Aorta (tissue), 5 donors: ENCODE measurements around the gene ZCCHC18. TPM values are rescaled to one million over a fixed set of nuclear protein-coding genes. Genes with fewer than 3 reads are reported as not detected.

Source experiments
- ATAC-seq: fragments of 200-7000 bp; cut with Tn5 transposase; one replicate; pipeline ENCODE4 v1.9.1; 2022; ENCODE audit warnings: moderate library complexity; ENCODE audit not compliant: low FRiP score
- DNase-seq, 2 donors: peaks; one replicate each; pipeline ENCODE4 v3.0.0-alpha.2; 2020
- H3K27ac ChIP-seq, 2 donors: one replicate each; pipeline ENCODE4 v1.5.1; 2013; ENCODE audit warnings: low read length in 2 of 2, mild to moderate bottlenecking in 2 of 2, moderate library complexity in 2 of 2, control low read depth in 1 of 2, inconsistent platforms in 1 of 2, low read depth in 1 of 2
- H3K27me3 ChIP-seq, 2 donors: one replicate each; pipeline ENCODE4 v1.6.1; 2013; ENCODE audit warnings: control low read depth in 1 of 2, low read length in 1 of 2, mild to moderate bottlenecking in 1 of 2, moderate library complexity in 1 of 2; ENCODE audit not compliant: insufficient read depth in 2 of 2, control insufficient read depth in 1 of 2
- H3K36me3 ChIP-seq, 2 donors: one replicate each; pipeline ENCODE4 v1.6.1; 2013; ENCODE audit warnings: control low read depth in 1 of 2, low read length in 1 of 2, mild to moderate bottlenecking in 1 of 2; ENCODE audit not compliant: insufficient read depth in 2 of 2, control insufficient read depth in 1 of 2
- H3K4me1 ChIP-seq, 2 donors: one replicate each; pipeline ENCODE4 v1.6.1; 2013; ENCODE audit warnings: low read length in 2 of 2, control low read depth in 1 of 2, mild to moderate bottlenecking in 1 of 2, moderate library complexity in 1 of 2; ENCODE audit not compliant: insufficient read depth in 2 of 2, control insufficient read depth in 1 of 2
- H3K4me3 ChIP-seq, 2 donors: one replicate each; pipeline ENCODE4 v1.5.1; 2013; ENCODE audit warnings: low read length in 2 of 2, control low read depth in 1 of 2, mild to moderate bottlenecking in 1 of 2
- H3K9me3 ChIP-seq: one replicate; pipeline ENCODE4 v1.6.1; 2013; ENCODE audit warnings: mild to moderate bottlenecking, low read length; ENCODE audit not compliant: control insufficient read depth
- WGBS, 2 donors: extraction: QIAGEN DNeasy Blood & Tissue Kit; methylation state at CpG; one replicate each; pipeline ENCODE4 v1.1.7; 2013; 5-methylcytosine and 5-hydroxymethylcytosine counted together
- intact Hi-C, 2 donors: fragments of 100-400 bp; cut with DNase I; formaldehyde crosslinking; loops; one replicate each; pipeline versions ENCODE4 v1.14.2 to v1.15.0; 2022
- polyA plus RNA-seq, 2 donors: library from polyadenylated mRNA; stranded (reverse); fragments of 200-250 nt; gene quantifications; one replicate each; pipeline ENCODE4 v1.2.3, GENCODE V29; 2013
- total RNA-seq, 2 donors: library from RNA; stranded (reverse); fragmentation: NEBNext Ultra II Directional; extraction: Animal tissue kit (Norgen Biotek cat#: 25700); gene quantifications; one replicate each; pipeline ENCODE4 v1.2.1, GENCODE V29; 2021
- donor health status: healthy with polysubstance abuse.
- donor health status: Bipolar disorder and iron deficiency.
- donor health status: DM: no; HTN: no; CAD: no.
- donor health status: DM: no; HTN: no; CAD: no.
- donor health status: DM: yes; HTN: yes; CAD: no.

The ZCCHC18 gene
- total and polyA plus RNA-seq, 4 donors: 1.6 to 3.5 (median 2.1) TPM

- intact Hi-C loops: no loop called here
- 81 to 96% methylated on average over 8 of the region's 8 CpGs for WGBS, 2 donors
These were observed 28.9 kb downstream of the ZCCHC18 start for GRCh38 chrX:104141087-104141760.

GRCh38 chrX:104151037-104151436 is 38.7 kb downstream of the ZCCHC18 start:
- intact Hi-C loops: no loop called here
- ATAC-seq: no peak

More at GRCh38 chrX:104141087-104141760, 28.9 kb downstream of the ZCCHC18 start:
- ATAC-seq: no peak
- DNase-seq: no peak
- no peak overlapping the region for H3K27ac ChIP-seq
- H3K4me1 ChIP-seq: no peaks in the 10 kb centered on the region
- H3K36me3 ChIP-seq: no peaks in the 10 kb centered on the region
- no peak overlapping the region for H3K4me3 ChIP-seq
- no peaks in the 10 kb centered on the region for H3K27me3 ChIP-seq
- no peaks in the 10 kb centered on the region for H3K9me3 ChIP-seq

GRCh38 chrX:104156630-104157529 is 44.6 kb downstream of the ZCCHC18 start, which contains the start of gene SLC25A53:
Gene SLC25A53 (minus strand): TSS chrX:104157009. CDS start chrX:104105257, 51,752 bp downstream.
- ATAC-seq (peak; percentile 94), DNase-seq (peak; percentile 86 to 90)
- H3K4me1 ChIP-seq: no peaks in the 10 kb centered on the region
- WGBS, 2 donors: 0 to 34% methylated on average over 44 of the region's 44 CpGs
- H3K9me3 ChIP-seq: no peaks in the 10 kb centered on the region
- intact Hi-C loops: no loop called here
- peak within 1 kb of the TSS; percentile 24 to 76 for H3K27ac ChIP-seq
- no peaks in the 10 kb centered on the region for H3K27me3 ChIP-seq
- H3K4me3 ChIP-seq: peak within 1 kb of the TSS; percentile 60 to 72
- H3K36me3 ChIP-seq: no peaks in the 10 kb centered on the region

More at GRCh38 chrX:104151037-104151436, 38.7 kb downstream of the ZCCHC18 start:
- no peaks in the 10 kb centered on the region for H3K36me3 ChIP-seq
- H3K4me3 ChIP-seq: no peak overlapping the region
- H3K27me3 ChIP-seq: no peaks in the 10 kb centered on the region
- H3K4me1 ChIP-seq: no peaks in the 10 kb centered on the region
- no peak overlapping the region for H3K27ac ChIP-seq
- no peaks in the 10 kb centered on the region for H3K9me3 ChIP-seq
- WGBS, 2 donors: 25 to 30% methylated on average over 1 of the region's 1 CpG
- no peak for DNase-seq

Other genes with a start within 250 kb of the ZCCHC18 start
- gene TMSB15B, start 149.9 kb upstream of the ZCCHC18 start, total RNA-seq: 1 to 10 TPM; 7.6 to 8.4 TPM
- 10 to 100 TPM; 22.7 to 31.9 TPM for gene TMSB15B, start 149.9 kb upstream of the ZCCHC18 start, polyA plus RNA-seq
- gene H2BW1, start 98.8 kb upstream of the ZCCHC18 start, total RNA-seq: not detected
- gene H2BW1, start 98.8 kb upstream of the ZCCHC18 start, polyA plus RNA-seq: not detected
- not detected for gene H2BW2, start 72.6 kb upstream of the ZCCHC18 start, total RNA-seq
- not detected for gene H2BW2, start 72.6 kb upstream of the ZCCHC18 start, polyA plus RNA-seq
- gene TMSB15C, start 36.3 kb upstream of the ZCCHC18 start, total RNA-seq: 1 to 10 TPM; 5.1 to 5.4 TPM
- 1 to 10 TPM; 1.3 to 3.5 TPM for gene TMSB15C, start 36.3 kb upstream of the ZCCHC18 start, polyA plus RNA-seq
- gene SLC25A53, start 44.5 kb downstream of the ZCCHC18 start, total RNA-seq: 10 to 100 TPM in 1 of 2 donors, 1 to 10 TPM in 1; 8.2 to 15.9 TPM
- 10 to 100 TPM in 1 of 2 donors, 1 to 10 TPM in 1; 6.5 to 12.4 TPM for gene SLC25A53, start 44.5 kb downstream of the ZCCHC18 start, polyA plus RNA-seq
- gene FAM199X, start 53.9 kb downstream of the ZCCHC18 start, total RNA-seq: 10 to 100 TPM; 18.4 to 19.2 TPM
- 10 to 100 TPM in 1 of 2 donors, 1 to 10 TPM in 1; 9.3 to 10.0 TPM for gene FAM199X, start 53.9 kb downstream of the ZCCHC18 start, polyA plus RNA-seq
- gene ESX1, start 142.4 kb downstream of the ZCCHC18 start, total RNA-seq: not detected
- gene ESX1, start 142.4 kb downstream of the ZCCHC18 start, polyA plus RNA-seq: not detected